ENCODE measurements around the gene GABRP.

Gene GABRP

DNA sequence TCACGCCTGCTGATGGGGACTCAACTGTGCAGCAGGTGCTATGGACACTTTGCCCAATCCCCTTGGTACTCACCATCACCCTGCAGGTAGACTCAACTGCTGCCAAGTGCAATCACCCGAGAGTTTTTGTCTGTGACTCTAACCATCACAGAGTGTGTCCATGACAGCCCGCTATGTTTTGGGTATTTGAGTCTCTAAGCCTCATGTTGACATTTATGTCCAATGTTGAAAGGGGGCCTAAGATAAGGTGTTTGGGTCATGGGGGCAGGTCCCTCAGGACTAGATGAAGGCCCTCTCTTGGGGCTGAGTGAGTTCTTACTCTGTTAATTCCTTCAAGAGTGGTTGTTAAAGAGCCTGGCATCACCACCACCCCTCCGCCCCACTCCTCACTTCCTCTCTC, 44.1 kb upstream of the GABRP start:
- TF ChIP-seq, protein P1, sequence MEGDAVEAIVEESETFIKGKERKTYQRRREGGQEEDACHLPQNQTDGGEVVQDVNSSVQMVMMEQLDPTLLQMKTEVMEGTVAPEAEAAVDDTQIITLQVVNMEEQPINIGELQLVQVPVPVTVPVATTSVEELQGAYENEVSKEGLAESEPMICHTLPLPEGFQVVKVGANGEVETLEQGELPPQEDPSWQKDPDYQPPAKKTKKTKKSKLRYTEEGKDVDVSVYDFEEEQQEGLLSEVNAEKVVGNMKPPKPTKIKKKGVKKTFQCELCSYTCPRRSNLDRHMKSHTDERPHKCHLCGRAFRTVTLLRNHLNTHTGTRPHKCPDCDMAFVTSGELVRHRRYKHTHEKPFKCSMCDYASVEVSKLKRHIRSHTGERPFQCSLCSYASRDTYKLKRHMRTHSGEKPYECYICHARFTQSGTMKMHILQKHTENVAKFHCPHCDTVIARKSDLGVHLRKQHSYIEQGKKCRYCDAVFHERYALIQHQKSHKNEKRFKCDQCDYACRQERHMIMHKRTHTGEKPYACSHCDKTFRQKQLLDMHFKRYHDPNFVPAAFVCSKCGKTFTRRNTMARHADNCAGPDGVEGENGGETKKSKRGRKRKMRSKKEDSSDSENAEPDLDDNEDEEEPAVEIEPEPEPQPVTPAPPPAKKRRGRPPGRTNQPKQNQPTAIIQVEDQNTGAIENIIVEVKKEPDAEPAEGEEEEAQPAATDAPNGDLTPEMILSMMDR (IDR thresholded peaks at IDR 0.05; ENCODE audit: poor library complexity, severe bottlenecking) = no peak
- ATAC-seq (ENCODE audit: low read depth) (no peak), DNase-seq (ENCODE audit: low spot score) (no peak)
- Histone ChIP-seq H3K9me3 (ENCODE audit: severe bottlenecking) (peaks cover 6% of the 10 kb centered on the region), H3K4me3 (ENCODE audit: severe bottlenecking) (no peak overlapping the region), H3K36me3 (ENCODE audit: low read depth) (no peaks in the 10 kb centered on the region), H3K4me1 (ENCODE audit: insufficient read depth, poor library complexity, severe bottlenecking) (no peaks in the 10 kb centered on the region), H3K27me3 (ENCODE audit: insufficient read depth, poor library complexity, severe bottlenecking) (no peaks in the 10 kb centered on the region), H3K27ac (ENCODE audit: poor library complexity, severe bottlenecking) (no peak overlapping the region)

DNA sequence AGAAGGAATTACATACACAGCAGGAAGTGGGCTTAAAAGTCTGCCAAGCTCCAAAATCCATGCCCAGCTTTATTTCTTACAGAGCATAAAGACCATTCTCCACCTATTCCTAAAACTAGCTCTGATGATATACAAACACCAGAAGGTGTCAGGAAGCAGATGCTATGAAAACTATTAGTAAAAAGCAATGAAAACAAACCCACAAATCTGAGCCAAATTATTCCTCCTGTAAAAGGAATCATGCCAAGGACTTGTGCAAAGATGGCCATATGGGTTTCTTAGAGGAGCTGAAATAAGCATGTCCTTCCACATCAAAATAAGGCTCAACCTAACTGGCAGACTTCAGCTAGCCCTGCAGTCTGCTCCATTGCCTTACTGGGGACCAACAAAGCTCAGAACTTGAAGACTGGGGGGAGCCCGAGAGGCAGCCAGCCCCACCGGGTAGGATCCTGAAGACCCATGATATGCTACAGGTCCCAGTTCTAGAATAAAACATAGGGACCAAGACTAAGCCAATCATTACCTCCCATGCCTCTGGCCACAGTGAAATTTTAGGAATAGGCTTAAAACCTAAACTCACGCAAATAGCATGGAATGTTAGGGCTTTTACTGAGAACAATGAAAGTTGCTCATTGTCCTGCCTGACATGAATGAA, 42.8 kb upstream of the GABRP start:
- peaks cover 10% of the 10 kb centered on the region for H3K4me1 ChIP-seq (ENCODE audit: insufficient read depth, poor library complexity, severe bottlenecking)
- H3K27me3 ChIP-seq (ENCODE audit: insufficient read depth, poor library complexity, severe bottlenecking) = no peaks in the 10 kb centered on the region
- no peak for ATAC-seq (ENCODE audit: low read depth)
- TF ChIP-seq, protein P1 (IDR thresholded peaks at IDR 0.05; ENCODE audit: poor library complexity, severe bottlenecking) = no peak
- no peak overlapping the region for H3K27ac ChIP-seq (ENCODE audit: poor library complexity, severe bottlenecking)
- no peaks in the 10 kb centered on the region for H3K9me3 ChIP-seq (ENCODE audit: severe bottlenecking)
- DNase-seq (ENCODE audit: low spot score) = no peak
- no peaks in the 10 kb centered on the region for H3K36me3 ChIP-seq (ENCODE audit: low read depth)
- no peak overlapping the region for H3K4me3 ChIP-seq (ENCODE audit: severe bottlenecking)

DNA sequence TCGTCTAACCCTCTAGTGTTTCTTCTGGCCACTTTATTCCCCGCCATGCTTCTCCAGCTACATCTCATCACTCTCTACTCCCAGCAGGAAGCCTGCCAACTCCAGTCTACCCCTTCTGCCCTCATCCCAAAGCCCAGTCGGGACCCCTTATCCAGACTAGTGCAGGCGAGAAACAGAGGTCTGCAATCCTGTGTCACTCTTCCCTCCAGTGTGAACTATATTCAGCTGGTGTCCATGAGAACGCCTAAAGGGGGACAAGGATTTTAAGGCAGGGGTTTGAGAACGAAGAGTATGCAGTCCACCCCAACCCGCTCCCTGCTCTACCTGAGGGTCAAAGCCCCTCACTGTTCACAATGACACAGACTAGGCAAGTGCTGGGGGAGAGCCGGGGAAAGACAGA, 41.7 kb upstream of the GABRP start:
- TF ChIP-seq, protein P1 (IDR thresholded peaks at IDR 0.05; ENCODE audit: poor library complexity, severe bottlenecking) = no peak
- H3K27me3 ChIP-seq (ENCODE audit: insufficient read depth, poor library complexity, severe bottlenecking) = no peaks in the 10 kb centered on the region
- no peaks in the 10 kb centered on the region for H3K36me3 ChIP-seq (ENCODE audit: low read depth)
- DNase-seq (ENCODE audit: low spot score) = no peak
- H3K4me3 ChIP-seq (ENCODE audit: severe bottlenecking) = no peak overlapping the region
- H3K27ac ChIP-seq (ENCODE audit: poor library complexity, severe bottlenecking) = no peak overlapping the region
- no peaks in the 10 kb centered on the region for H3K9me3 ChIP-seq (ENCODE audit: severe bottlenecking)
- peaks cover 12% of the 10 kb centered on the region for H3K4me1 ChIP-seq (ENCODE audit: insufficient read depth, poor library complexity, severe bottlenecking)
- ATAC-seq (ENCODE audit: low read depth) = no peak

DNA sequence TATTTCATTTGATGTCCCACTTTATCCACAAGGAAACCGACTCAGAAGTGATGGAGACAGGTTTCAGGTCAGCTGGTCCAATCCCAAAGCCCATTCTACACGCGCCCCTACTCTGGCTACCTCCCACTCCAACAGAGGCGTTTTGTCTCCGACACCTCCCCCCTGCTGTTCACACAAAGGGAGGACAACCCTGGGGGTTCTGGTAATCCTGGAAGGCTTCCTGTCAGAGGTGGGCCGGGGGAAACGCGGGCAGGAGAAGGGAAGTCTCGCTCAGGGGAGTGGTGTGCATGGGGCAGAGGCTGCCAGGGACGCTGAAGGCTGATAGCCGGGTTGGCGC, 39.7 kb upstream of the GABRP start:
- TF ChIP-seq, protein P1 (IDR thresholded peaks at IDR 0.05; ENCODE audit: poor library complexity, severe bottlenecking) = no peak
- DNase-seq (ENCODE audit: low spot score) (no peak), ATAC-seq (ENCODE audit: low read depth) (no peak)
- Histone ChIP-seq H3K27ac (ENCODE audit: poor library complexity, severe bottlenecking) (no peak overlapping the region), H3K4me1 (ENCODE audit: insufficient read depth, poor library complexity, severe bottlenecking) (peaks cover 12% of the 10 kb centered on the region), H3K9me3 (ENCODE audit: severe bottlenecking) (no peaks in the 10 kb centered on the region), H3K36me3 (ENCODE audit: low read depth) (no peaks in the 10 kb centered on the region), H3K4me3 (ENCODE audit: severe bottlenecking) (no peak overlapping the region), H3K27me3 (ENCODE audit: insufficient read depth, poor library complexity, severe bottlenecking) (no peaks in the 10 kb centered on the region)

DNA sequence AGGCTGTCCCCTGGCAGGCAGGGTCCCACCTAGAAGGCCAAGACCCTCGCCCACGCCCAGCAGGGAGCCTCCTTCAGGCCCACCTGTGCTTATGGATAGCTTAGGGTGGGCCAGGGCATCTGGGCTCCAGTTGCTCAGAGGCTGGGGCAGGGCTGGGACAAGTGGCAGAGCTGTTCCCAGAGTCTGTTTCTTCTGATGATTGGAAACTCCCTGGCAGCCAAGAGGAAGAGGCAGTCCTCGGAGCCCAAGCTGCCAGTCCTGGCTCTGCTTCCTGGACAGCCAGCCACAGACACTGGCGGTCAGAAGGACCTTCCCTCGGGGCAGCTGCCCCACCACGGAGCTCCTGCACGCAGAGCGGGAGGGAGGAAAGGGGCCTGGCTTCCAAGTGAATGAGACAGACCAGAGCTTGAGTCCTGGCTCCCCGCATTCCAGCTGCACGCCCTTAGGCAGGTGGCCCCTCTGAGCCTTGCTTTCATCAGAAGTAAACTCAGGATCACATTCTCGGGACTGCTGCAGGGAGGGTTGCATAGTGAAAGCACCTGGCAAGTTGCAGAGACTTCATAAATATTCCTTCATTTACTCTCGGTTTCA, 37.9 kb upstream of the GABRP start:
- ATAC-seq (ENCODE audit: low read depth) (peak; percentile 53), DNase-seq (ENCODE audit: low spot score) (no peak)
- peak overlapping the region; percentile 36 for H3K27ac ChIP-seq (ENCODE audit: poor library complexity, severe bottlenecking)

More for the DNA sequence above, 37.9 kb upstream of the GABRP start:
- Histone ChIP-seq H3K4me1 (ENCODE audit: insufficient read depth, poor library complexity, severe bottlenecking) (peaks cover 23% of the 10 kb centered on the region), H3K4me3 (ENCODE audit: severe bottlenecking) (no peak overlapping the region), H3K9me3 (ENCODE audit: severe bottlenecking) (no peaks in the 10 kb centered on the region), H3K27me3 (ENCODE audit: insufficient read depth, poor library complexity, severe bottlenecking) (no peaks in the 10 kb centered on the region), H3K36me3 (ENCODE audit: low read depth) (no peaks in the 10 kb centered on the region)
- TF ChIP-seq, protein P1 (IDR thresholded peaks at IDR 0.05; ENCODE audit: poor library complexity, severe bottlenecking) = no peak

Measured in RWPE2 (cell line).